OCI-LY3 (cell line): Measurements from ENCODE around the gene ECSCR.

Source experiments
- H2AFZ ChIP-seq: fragments of 200-600, 300-600 bp; shearing (Covaris generic); 2 replicates; pipeline ENCODE4 v1.6.0; 2014; ENCODE audit warnings: antibody characterized with exemption, low read depth, low read length
- H3K27ac ChIP-seq: fragments of 200-600, 300-600 bp; sonication (generic); 2 replicates; pipeline ENCODE4 v1.5.1; 2014; ENCODE audit warnings: mild to moderate bottlenecking, low read length, moderate library complexity, mixed read lengths
- H3K27me3 ChIP-seq: fragments of 200-600, 300-600 bp; sonication (generic); 2 replicates; pipeline ENCODE4 v1.6.1; 2014; ENCODE audit warnings: low read depth, low read length, mixed read lengths
- H3K36me3 ChIP-seq: fragments of 200-600, 300-600 bp; sonication (generic); replicated peaks from 2 replicates; pipeline ENCODE3; 2014; ENCODE audit warnings: low read depth, low read length, mixed read lengths
- H3K4me1 ChIP-seq: fragments of 300-600, 200-600 bp; sonication (generic); 2 replicates; pipeline ENCODE4 v1.6.1; 2014; ENCODE audit warnings: low read length, mixed read lengths
- H3K4me2 ChIP-seq: fragments of 200-600, 300-600 bp; sonication (generic); 2 replicates; pipeline ENCODE4 v1.6.1; 2014; ENCODE audit warnings: low read length, mixed read lengths
- H3K4me3 ChIP-seq: fragments of 300-600, 200-600 bp; sonication (generic); 2 replicates; pipeline ENCODE4 v1.5.1; 2014; ENCODE audit warnings: antibody characterized with exemption, mild to moderate bottlenecking, low read length, moderate library complexity
- H3K79me2 ChIP-seq: fragments of 300-600, 200-600 bp; shearing (Covaris generic); 2 replicates; pipeline ENCODE4 v1.6.1; 2014; ENCODE audit warnings: mild to moderate bottlenecking, low read length, mixed read lengths
- H3K9ac ChIP-seq: fragments of 300-600, 200-600 bp; shearing (Covaris generic); 2 replicates; pipeline ENCODE4 v1.6.0; 2014; ENCODE audit warnings: mild to moderate bottlenecking, low read length, moderate library complexity
- H3K9me3 ChIP-seq: fragments of 200-600, 300-600 bp; shearing (Covaris generic); 2 replicates; pipeline ENCODE4 v1.6.1; 2014; ENCODE audit warnings: low read length, mixed read lengths; ENCODE audit not compliant: insufficient read depth
- H4K20me1 ChIP-seq: fragments of 200-600, 300-600 bp; sonication (generic); 2 replicates; pipeline ENCODE4 v1.6.1; 2016; ENCODE audit warnings: low read length, mixed read lengths; ENCODE audit not compliant: insufficient read depth
- EZH2phosphoT487 ChIP-seq: fragments of 200-600 bp; shearing (Covaris generic); IDR thresholded peaks from 2 replicates; pipeline ENCODE4 v1.6.1; 2018; ENCODE audit warnings: antibody characterized with exemption, mixed run types, low read depth
- TF ChIP-seq, protein P1 (sequence below): fragments of 200-600, 300-600 bp; sonication (generic); IDR thresholded peaks from 2 replicates; pipeline ENCODE4 v1.5.1; 2014; ENCODE audit warnings: antibody characterized with exemption, low read length, low read depth

Gene ECSCR

GRCh38 chr5:139438707-139439012 is 23.9 kb downstream of the ECSCR start:
- TF ChIP-seq, protein P1, sequence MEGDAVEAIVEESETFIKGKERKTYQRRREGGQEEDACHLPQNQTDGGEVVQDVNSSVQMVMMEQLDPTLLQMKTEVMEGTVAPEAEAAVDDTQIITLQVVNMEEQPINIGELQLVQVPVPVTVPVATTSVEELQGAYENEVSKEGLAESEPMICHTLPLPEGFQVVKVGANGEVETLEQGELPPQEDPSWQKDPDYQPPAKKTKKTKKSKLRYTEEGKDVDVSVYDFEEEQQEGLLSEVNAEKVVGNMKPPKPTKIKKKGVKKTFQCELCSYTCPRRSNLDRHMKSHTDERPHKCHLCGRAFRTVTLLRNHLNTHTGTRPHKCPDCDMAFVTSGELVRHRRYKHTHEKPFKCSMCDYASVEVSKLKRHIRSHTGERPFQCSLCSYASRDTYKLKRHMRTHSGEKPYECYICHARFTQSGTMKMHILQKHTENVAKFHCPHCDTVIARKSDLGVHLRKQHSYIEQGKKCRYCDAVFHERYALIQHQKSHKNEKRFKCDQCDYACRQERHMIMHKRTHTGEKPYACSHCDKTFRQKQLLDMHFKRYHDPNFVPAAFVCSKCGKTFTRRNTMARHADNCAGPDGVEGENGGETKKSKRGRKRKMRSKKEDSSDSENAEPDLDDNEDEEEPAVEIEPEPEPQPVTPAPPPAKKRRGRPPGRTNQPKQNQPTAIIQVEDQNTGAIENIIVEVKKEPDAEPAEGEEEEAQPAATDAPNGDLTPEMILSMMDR: no peak
- no peak for TF ChIP-seq EZH2phosphoT487
- H3K27me3 ChIP-seq: no peaks in the 10 kb centered on the region
- no peaks in the 10 kb centered on the region for H4K20me1 ChIP-seq
- peaks cover 30% of the 10 kb centered on the region for H3K4me1 ChIP-seq
- H3K4me2 ChIP-seq: peak overlapping the region; percentile 85
- no peak overlapping the region for H3K27ac ChIP-seq
- H3K9me3 ChIP-seq: no peaks in the 10 kb centered on the region
- H3K4me3 ChIP-seq: peak overlapping the region; percentile 96
- no peaks in the 10 kb centered on the region for H3K36me3 ChIP-seq
- H3K79me2 ChIP-seq: no peaks in the 10 kb centered on the region
- no peak overlapping the region for H2AFZ ChIP-seq
- H3K9ac ChIP-seq: peak overlapping the region; percentile 37; the same call in 1 of the 2 replicates

DNA sequence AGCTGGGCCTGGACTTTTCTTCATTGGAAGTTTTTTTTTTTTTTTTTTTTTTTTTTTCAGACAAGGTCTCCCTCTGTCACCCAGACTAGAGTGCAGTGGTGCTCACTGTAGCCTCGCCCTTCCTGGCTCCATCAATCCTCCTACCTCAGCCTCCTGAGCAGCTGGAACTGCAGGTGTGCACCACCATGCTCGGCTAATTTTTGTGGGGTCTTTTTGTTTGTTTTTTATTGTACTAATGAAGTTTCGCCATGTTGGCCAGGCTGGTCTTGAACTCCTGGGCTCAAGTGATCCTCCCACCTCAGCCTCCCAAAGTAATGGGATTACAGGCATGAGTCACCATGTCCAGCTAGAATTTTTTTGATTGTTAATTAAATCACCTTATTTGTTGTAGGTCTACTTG is 26.9 kb downstream of the ECSCR start:
- H3K4me3 ChIP-seq: no peak overlapping the region
- no peaks in the 10 kb centered on the region for H4K20me1 ChIP-seq
- no peak overlapping the region for H2AFZ ChIP-seq
- TF ChIP-seq EZH2phosphoT487: no peak
- TF ChIP-seq, protein P1: no peak
- H3K9ac ChIP-seq: no peak overlapping the region
- no peak overlapping the region for H3K4me2 ChIP-seq
- H3K27me3 ChIP-seq: no peaks in the 10 kb centered on the region
- no peaks in the 10 kb centered on the region for H3K9me3 ChIP-seq
- H3K79me2 ChIP-seq: no peaks in the 10 kb centered on the region
- H3K4me1 ChIP-seq: peaks cover 29% of the 10 kb centered on the region
- H3K36me3 ChIP-seq: no peaks in the 10 kb centered on the region
- no peak overlapping the region for H3K27ac ChIP-seq

- Histone ChIP-seq H2AFZ (no peak overlapping the region), H3K4me1 (peaks cover 2% of the 10 kb centered on the region), H3K27ac (no peak overlapping the region), H3K4me3 (no peak overlapping the region), H3K79me2 (no peaks in the 10 kb centered on the region), H3K9ac (no peak overlapping the region), H3K36me3 (no peaks in the 10 kb centered on the region), H3K4me2 (no peak overlapping the region), H4K20me1 (no peaks in the 10 kb centered on the region), H3K9me3 (no peaks in the 10 kb centered on the region), H3K27me3 (no peaks in the 10 kb centered on the region)
- no peak for TF ChIP-seq EZH2phosphoT487
- TF ChIP-seq, protein P1: no peak
Measured at GRCh38 chr5:139431706-139432105, 30.8 kb downstream of the ECSCR start.

- Histone ChIP-seq H3K36me3 (no peaks in the 10 kb centered on the region), H3K4me3 (no peak overlapping the region), H3K9ac (no peak overlapping the region), H4K20me1 (no peaks in the 10 kb centered on the region), H3K79me2 (no peaks in the 10 kb centered on the region), H3K27ac (no peak overlapping the region), H3K9me3 (no peaks in the 10 kb centered on the region), H3K4me2 (no peak overlapping the region), H3K4me1 (no peaks in the 10 kb centered on the region), H2AFZ (no peak overlapping the region), H3K27me3 (no peaks in the 10 kb centered on the region)
- TF ChIP-seq, protein P1: no peak
- no peak for TF ChIP-seq EZH2phosphoT487
Measured at GRCh38 chr5:139430015-139430414, 32.5 kb downstream of the ECSCR start.
